ENCODE results near the gene TMEM62.
"Not testable (repeated sequence)": the region's sequence is repeated elsewhere in the genome, so short reads cannot be mapped to it uniquely, and the experiment has no call there.

TMEM62 gene

GRCh38 chr15:43127752-43128151 lies 5.6 kb upstream of the TMEM62 start:
- no peak overlapping the region for H4K91ac ChIP-seq (ENCODE audit: low read length)

GRCh38 chr15:43128174-43128979 lies 5.0 kb upstream of the TMEM62 start:
- H2BK12ac ChIP-seq (ENCODE audit: low read length in 2 of 2); H2AK5ac ChIP-seq (ENCODE audit: low read length, severe bottlenecking); H3K4me3 ChIP-seq (ENCODE audit: insufficient read depth in 1 of 2, low read depth in 1 of 2, low read length in 2 of 2); DNase-seq; H3K14ac ChIP-seq (ENCODE audit: low read length in 2 of 2); H2BK15ac ChIP-seq (ENCODE audit: low read depth, poor library complexity, severe bottlenecking); H3K9me3 ChIP-seq (ENCODE audit: control insufficient read depth, low read length); H4K91ac ChIP-seq (ENCODE audit: low read length); H4K8ac ChIP-seq (ENCODE audit: low read length); H3K9ac ChIP-seq (ENCODE audit: low read length); H3K4me2 ChIP-seq (ENCODE audit: low read length, poor library complexity, severe bottlenecking); H3K27me3 ChIP-seq (ENCODE audit: control insufficient read depth in 1 of 2, insufficient read depth in 1 of 2, low read length in 2 of 2); H2AFZ ChIP-seq (ENCODE audit: low read depth, low read length); H3K4me1 ChIP-seq (ENCODE audit: control insufficient read depth, insufficient read depth, low read depth, low read length); H3K23ac ChIP-seq (ENCODE audit: low read length in 2 of 2); H2BK120ac ChIP-seq (ENCODE audit: low read depth, low read length); H3K18ac ChIP-seq (ENCODE audit: low read depth in 1 of 2, low read length in 2 of 2); H3K79me1 ChIP-seq (replicated peaks; ENCODE audit: low read length, poor library complexity, severe bottlenecking); H3K27ac ChIP-seq (ENCODE audit: low read length, poor library complexity, severe bottlenecking); H2BK5ac ChIP-seq (ENCODE audit: low read depth, low read length, poor library complexity, severe bottlenecking); H3K36me3 ChIP-seq (ENCODE audit: control insufficient read depth in 1 of 2, insufficient read depth in 2 of 2, low read depth in 1 of 2, low read length in 2 of 2); H3K4ac ChIP-seq (ENCODE audit: low read depth in 1 of 2, low read length in 2 of 2): not testable (repeated sequence)
- 86% methylated on average over 9 of the region's 10 CpGs for WGBS

More at GRCh38 chr15:43127752-43128151, 5.6 kb upstream of the TMEM62 start:
- no peak overlapping the region for H3K18ac ChIP-seq (ENCODE audit: low read depth in 1 of 2, low read length in 2 of 2)
- H3K4me1 ChIP-seq (ENCODE audit: control insufficient read depth, insufficient read depth, low read depth, low read length), result peaks cover 10% of the 10 kb centered on the region
- no peak for DNase-seq
- no peak overlapping the region for H2BK5ac ChIP-seq (ENCODE audit: low read depth, low read length, poor library complexity, severe bottlenecking)
- no peak overlapping the region for H3K4me3 ChIP-seq (ENCODE audit: insufficient read depth in 1 of 2, low read depth in 1 of 2, low read length in 2 of 2)
- no peak overlapping the region for H4K8ac ChIP-seq (ENCODE audit: low read length)
- no peak overlapping the region for H3K4me2 ChIP-seq (ENCODE audit: low read length, poor library complexity, severe bottlenecking)
- H3K79me1 ChIP-seq (replicated peaks; ENCODE audit: low read length, poor library complexity, severe bottlenecking), result peaks cover under 1% of the 10 kb centered on the region
- no peak overlapping the region for H3K23ac ChIP-seq (ENCODE audit: low read length in 2 of 2)
- no peak overlapping the region for H3K4ac ChIP-seq (ENCODE audit: low read depth in 1 of 2, low read length in 2 of 2)
- H3K36me3 ChIP-seq (ENCODE audit: control insufficient read depth in 1 of 2, insufficient read depth in 2 of 2, low read depth in 1 of 2, low read length in 2 of 2), result no peaks in the 10 kb centered on the region
- H3K27ac ChIP-seq (ENCODE audit: low read length, poor library complexity, severe bottlenecking), result no peak overlapping the region
- 100% methylated on average over 1 of the region's 2 CpGs for WGBS
- no peaks in the 10 kb centered on the region for H3K27me3 ChIP-seq (ENCODE audit: control insufficient read depth in 1 of 2, insufficient read depth in 1 of 2, low read length in 2 of 2)
- H3K14ac ChIP-seq (ENCODE audit: low read length in 2 of 2), result no peak overlapping the region
- no peak overlapping the region for H2AFZ ChIP-seq (ENCODE audit: low read depth, low read length)
- no peak overlapping the region for H2BK120ac ChIP-seq (ENCODE audit: low read depth, low read length)
- H2AK5ac ChIP-seq (ENCODE audit: low read length, severe bottlenecking), result no peak overlapping the region
- H3K9me3 ChIP-seq (ENCODE audit: control insufficient read depth, low read length), result no peaks in the 10 kb centered on the region
- H2BK15ac ChIP-seq (ENCODE audit: low read depth, poor library complexity, severe bottlenecking), result no peak overlapping the region
- no peak overlapping the region for H2BK12ac ChIP-seq (ENCODE audit: low read length in 2 of 2)
- no peak overlapping the region for H3K9ac ChIP-seq (ENCODE audit: low read length)

DNA sequence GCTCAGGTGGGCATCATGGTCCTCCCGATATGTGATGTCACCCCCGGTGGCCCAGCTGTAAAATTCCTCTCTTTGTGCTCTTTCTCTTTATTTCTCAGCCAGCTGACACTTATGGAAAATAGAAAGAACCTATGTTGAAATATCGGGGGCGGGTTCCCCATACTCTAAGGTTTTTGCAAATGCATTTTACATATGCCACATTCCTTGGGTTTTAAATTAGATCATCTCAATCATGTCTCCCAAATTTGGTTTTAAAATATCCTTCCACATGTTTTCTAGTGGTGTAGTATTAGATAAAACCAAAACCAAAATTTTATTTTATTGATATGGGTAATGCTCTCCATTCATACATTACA lies 4.4 kb upstream of the TMEM62 start:
- Histone ChIP-seq H2AFZ (ENCODE audit: low read depth, low read length) (no peak overlapping the region), H3K27ac (ENCODE audit: low read length, poor library complexity, severe bottlenecking) (no peak overlapping the region), H3K4me3 (ENCODE audit: insufficient read depth in 1 of 2, low read depth in 1 of 2, low read length in 2 of 2) (no peak overlapping the region), H4K8ac (ENCODE audit: low read length) (no peak overlapping the region), H3K9me3 (ENCODE audit: control insufficient read depth, low read length) (no peaks in the 10 kb centered on the region), H3K4ac (ENCODE audit: low read depth in 1 of 2, low read length in 2 of 2) (no peak overlapping the region), H3K79me1 (replicated peaks; ENCODE audit: low read length, poor library complexity, severe bottlenecking) (peaks cover 6% of the 10 kb centered on the region), H3K4me1 (ENCODE audit: control insufficient read depth, insufficient read depth, low read depth, low read length) (peaks cover 13% of the 10 kb centered on the region), H2AK5ac (ENCODE audit: low read length, severe bottlenecking) (no peak overlapping the region), H3K18ac (ENCODE audit: low read depth in 1 of 2, low read length in 2 of 2) (no peak overlapping the region), H3K36me3 (ENCODE audit: control insufficient read depth in 1 of 2, insufficient read depth in 2 of 2, low read depth in 1 of 2, low read length in 2 of 2) (no peaks in the 10 kb centered on the region), H2BK120ac (ENCODE audit: low read depth, low read length) (no peak overlapping the region), H3K27me3 (ENCODE audit: control insufficient read depth in 1 of 2, insufficient read depth in 1 of 2, low read length in 2 of 2) (no peaks in the 10 kb centered on the region), H3K4me2 (ENCODE audit: low read length, poor library complexity, severe bottlenecking) (no peak overlapping the region), H4K91ac (ENCODE audit: low read length) (no peak overlapping the region), H3K9ac (ENCODE audit: low read length) (no peak overlapping the region), H3K14ac (ENCODE audit: low read length in 2 of 2) (no peak overlapping the region), H2BK15ac (ENCODE audit: low read depth, poor library complexity, severe bottlenecking) (no peak overlapping the region), H3K23ac (ENCODE audit: low read length in 2 of 2) (no peak overlapping the region), H2BK5ac (ENCODE audit: low read depth, low read length, poor library complexity, severe bottlenecking) (no peak overlapping the region), H2BK12ac (ENCODE audit: low read length in 2 of 2) (no peak overlapping the region)
- 93% methylated on average over 3 of the region's 4 CpGs for WGBS
- no peak for DNase-seq

GRCh38 chr15:43132830-43133429 lies 456 bp upstream of the TMEM62 start:
- H3K9ac ChIP-seq (ENCODE audit: low read length), result peak overlapping the region; percentile 87

More at GRCh38 chr15:43132830-43133429, 456 bp upstream of the TMEM62 start:
- no peaks in the 10 kb centered on the region for H3K27me3 ChIP-seq (ENCODE audit: control insufficient read depth in 1 of 2, insufficient read depth in 1 of 2, low read length in 2 of 2)
- H3K36me3 ChIP-seq (ENCODE audit: control insufficient read depth in 1 of 2, insufficient read depth in 2 of 2, low read depth in 1 of 2, low read length in 2 of 2), result peaks cover 7 to 14% of the 10 kb centered on the region in 2 experiments
- no peak overlapping the region for H4K91ac ChIP-seq (ENCODE audit: low read length)
- DNase-seq, result no peak
- H3K4me3 ChIP-seq (ENCODE audit: insufficient read depth in 1 of 2, low read depth in 1 of 2, low read length in 2 of 2), result peak overlapping the region; percentile 80 to 85
- H4K8ac ChIP-seq (ENCODE audit: low read length), result peak overlapping the region; percentile 97
- H2AK5ac ChIP-seq (ENCODE audit: low read length, severe bottlenecking), result no peak overlapping the region
- peak overlapping the region; percentile 34 for H2BK120ac ChIP-seq (ENCODE audit: low read depth, low read length)
- no peak overlapping the region for H3K4ac ChIP-seq (ENCODE audit: low read depth in 1 of 2, low read length in 2 of 2)
- peak overlapping the region; percentile 77 for H2BK15ac ChIP-seq (ENCODE audit: low read depth, poor library complexity, severe bottlenecking)
- no peak overlapping the region for H3K23ac ChIP-seq (ENCODE audit: low read length in 2 of 2)
- H3K27ac ChIP-seq (ENCODE audit: low read length, poor library complexity, severe bottlenecking), result no peak overlapping the region
- H2BK12ac ChIP-seq (ENCODE audit: low read length in 2 of 2), result no peak overlapping the region
- WGBS, result 42% methylated on average over 19 of the region's 20 CpGs
- H3K9me3 ChIP-seq (ENCODE audit: control insufficient read depth, low read length), result no peaks in the 10 kb centered on the region
- peak overlapping the region; percentile 60 to 69 for H3K18ac ChIP-seq (ENCODE audit: low read depth in 1 of 2, low read length in 2 of 2)
- no peak overlapping the region for H3K14ac ChIP-seq (ENCODE audit: low read length in 2 of 2)
- H3K4me2 ChIP-seq (ENCODE audit: low read length, poor library complexity, severe bottlenecking), result peak overlapping the region; percentile 95
- no peak overlapping the region for H2BK5ac ChIP-seq (ENCODE audit: low read depth, low read length, poor library complexity, severe bottlenecking)
- H3K4me1 ChIP-seq (ENCODE audit: control insufficient read depth, insufficient read depth, low read depth, low read length), result peaks cover 11% of the 10 kb centered on the region
- peak overlapping the region; percentile 91 for H2AFZ ChIP-seq (ENCODE audit: low read depth, low read length)
- H3K79me1 ChIP-seq (replicated peaks; ENCODE audit: low read length, poor library complexity, severe bottlenecking), result peaks cover 20% of the 10 kb centered on the region

Measured in mesenchymal stem cell (in vitro differentiated cells and primary cell).